ENCODE measurements around the gene SH3RF3. TPM values are rescaled to one million over a fixed set of nuclear protein-coding genes. Genes with fewer than 3 reads are reported as not detected.

SH3RF3 gene
- total RNA-seq, 2 donors from 2014 or later, result 0.05 TPM; not detected in 1

- Mint-ChIP-seq H3K4me1 (ENCODE audit: low read depth in 2 of 2) (peaks cover 0 to 5% of the 10 kb centered on the region in 2 donors), H3K27me3 (peaks cover 2 to 4% of the 10 kb centered on the region in 2 donors), H3K4me3 (no peak overlapping the region), H3K27ac (no peak overlapping the region), H3K9me3 (no peaks in the 10 kb centered on the region), H3K36me3 (no peaks in the 10 kb centered on the region)
- DNase-seq (ENCODE audit: low spot score), result no peak
- ATAC-seq, result no peak
Observed at GRCh38 chr2:109383505-109384307, 254.7 kb downstream of the SH3RF3 start.

GRCh38 chr2:109384308-109385271, 255.6 kb downstream of the SH3RF3 start:
- Mint-ChIP-seq H3K4me3 (no peak overlapping the region), H3K4me1 (ENCODE audit: low read depth in 2 of 2) (peaks cover 3 to 5% of the 10 kb centered on the region in 2 donors), H3K36me3 (no peaks in the 10 kb centered on the region), H3K27ac (no peak overlapping the region), H3K27me3 (peaks cover 0 to 4% of the 10 kb centered on the region in 2 donors), H3K9me3 (no peaks in the 10 kb centered on the region)
- DNase-seq (ENCODE audit: low spot score) (no peak), ATAC-seq (no peak)

- Mint-ChIP-seq H3K36me3 (no peaks in the 10 kb centered on the region), H3K27ac (no peak overlapping the region), H3K9me3 (no peaks in the 10 kb centered on the region), H3K4me3 (no peak overlapping the region), H3K4me1 (ENCODE audit: low read depth in 2 of 2) (peaks cover 3 to 5% of the 10 kb centered on the region in 2 donors), H3K27me3 (peaks cover 0 to 4% of the 10 kb centered on the region in 2 donors)
- ATAC-seq, result no peak
- no peak for DNase-seq (ENCODE audit: low spot score)
Observed at GRCh38 chr2:109385506-109385905, 256.5 kb downstream of the SH3RF3 start.

- Mint-ChIP-seq H3K36me3 (no peaks in the 10 kb centered on the region), H3K9me3 (no peaks in the 10 kb centered on the region), H3K4me3 (no peak overlapping the region), H3K27me3 (peaks cover 0 to 4% of the 10 kb centered on the region in 2 donors), H3K4me1 (ENCODE audit: low read depth in 2 of 2) (peaks cover 3 to 5% of the 10 kb centered on the region in 2 donors), H3K27ac (no peak overlapping the region)
- ATAC-seq (no peak), DNase-seq (ENCODE audit: low spot score) (no peak)
Observed at GRCh38 chr2:109386004-109386695, 257.1 kb downstream of the SH3RF3 start.

- Mint-ChIP-seq H3K36me3 (no peaks in the 10 kb centered on the region), H3K27me3 (peaks cover 0 to 4% of the 10 kb centered on the region in 2 donors), H3K9me3 (no peaks in the 10 kb centered on the region), H3K4me3 (no peak overlapping the region), H3K4me1 (ENCODE audit: low read depth in 2 of 2) (peaks cover 3 to 5% of the 10 kb centered on the region in 2 donors), H3K27ac (no peak overlapping the region)
- no peak for ATAC-seq
- DNase-seq (ENCODE audit: low spot score), result no peak
Observed at GRCh38 chr2:109387221-109387735, 258.3 kb downstream of the SH3RF3 start.

- Mint-ChIP-seq H3K27ac (no peak overlapping the region), H3K4me3 (no peak overlapping the region), H3K9me3 (no peaks in the 10 kb centered on the region), H3K36me3 (no peaks in the 10 kb centered on the region), H3K4me1 (ENCODE audit: low read depth in 2 of 2) (peaks cover 3 to 5% of the 10 kb centered on the region in 2 donors), H3K27me3 (peaks cover 0 to 4% of the 10 kb centered on the region in 2 donors)
- DNase-seq (ENCODE audit: low spot score), result no peak
- ATAC-seq, result no peak
Observed at GRCh38 chr2:109387778-109388469, 258.9 kb downstream of the SH3RF3 start.

- Mint-ChIP-seq H3K27ac (no peak overlapping the region), H3K27me3 (peaks cover 0 to 7% of the 10 kb centered on the region in 2 donors), H3K4me1 (ENCODE audit: low read depth in 2 of 2) (peaks cover 3 to 5% of the 10 kb centered on the region in 2 donors), H3K9me3 (no peaks in the 10 kb centered on the region), H3K4me3 (no peak overlapping the region), H3K36me3 (no peaks in the 10 kb centered on the region)
- ATAC-seq (no peak), DNase-seq (ENCODE audit: low spot score) (no peak)
Observed at GRCh38 chr2:109391243-109391642, 262.2 kb downstream of the SH3RF3 start.

- Mint-ChIP-seq H3K27me3 (peaks cover 0 to 11% of the 10 kb centered on the region in 2 donors), H3K4me3 (no peak overlapping the region), H3K36me3 (no peaks in the 10 kb centered on the region), H3K27ac (no peak overlapping the region), H3K9me3 (no peaks in the 10 kb centered on the region), H3K4me1 (ENCODE audit: low read depth in 2 of 2) (peaks cover 3 to 5% of the 10 kb centered on the region in 2 donors)
- ATAC-seq (no peak), DNase-seq (ENCODE audit: low spot score) (no peak)
Observed at GRCh38 chr2:109392140-109392539, 263.1 kb downstream of the SH3RF3 start.

GRCh38 chr2:109392816-109393661, 264.0 kb downstream of the SH3RF3 start:
- DNase-seq (ENCODE audit: low spot score), result no peak
- ATAC-seq, result no peak
- Mint-ChIP-seq H3K36me3 (no peaks in the 10 kb centered on the region), H3K27ac (no peak overlapping the region), H3K27me3 (peaks cover 3 to 10% of the 10 kb centered on the region in 2 donors), H3K4me1 (ENCODE audit: low read depth in 2 of 2) (peaks cover 2 to 7% of the 10 kb centered on the region in 2 donors), H3K9me3 (no peaks in the 10 kb centered on the region), H3K4me3 (no peak overlapping the region)

- Mint-ChIP-seq H3K4me1 (ENCODE audit: low read depth in 2 of 2) (peaks cover 0 to 12% of the 10 kb centered on the region in 2 donors), H3K27ac (no peak overlapping the region), H3K27me3 (peaks cover 9% of the 10 kb centered on the region in 2 donors), H3K9me3 (no peaks in the 10 kb centered on the region), H3K4me3 (no peak overlapping the region), H3K36me3 (no peaks in the 10 kb centered on the region)
- DNase-seq (ENCODE audit: low spot score) (no peak), ATAC-seq (no peak)
Observed at GRCh38 chr2:109393662-109393972, 264.6 kb downstream of the SH3RF3 start.

- no peaks in the 10 kb centered on the region for H3K9me3 Mint-ChIP-seq
- H3K27me3 Mint-ChIP-seq, result peaks cover 9% of the 10 kb centered on the region in 2 donors
- no peaks in the 10 kb centered on the region for H3K36me3 Mint-ChIP-seq
- H3K4me1 Mint-ChIP-seq (ENCODE audit: low read depth in 2 of 2), result peaks cover 0 to 10% of the 10 kb centered on the region in 2 donors
- H3K27ac Mint-ChIP-seq, result no peak overlapping the region
- no peak overlapping the region for H3K4me3 Mint-ChIP-seq
- ATAC-seq, result no peak
- no peak for DNase-seq (ENCODE audit: low spot score)
Observed at GRCh38 chr2:109395494-109396201, 266.6 kb downstream of the SH3RF3 start.

Measured in natural killer cell treated with Interleukin-12 subunit alpha and Interleukin-12 subunit beta and Interleukin-15 and Interleukin-18, amount 100 ng/mL, for 72 hours (primary cell).